A673 (cell line): ENCODE data around the gene SKIC3. TPM values are rescaled to one million over a fixed set of nuclear protein-coding genes. Genes with fewer than 3 reads are reported as not detected.

Source experiments
- BruUV-seq: library from RNA; stranded (reverse); fragments of 400-500 nt; replicated peaks from 2 replicates; lab custom pipeline; 2021; lab: Mats Ljungman, UMichigan
- CTCF ChIA-PET: fragments of 300-600 bp; sonication (Branson Sonifier 250); formaldehyde crosslinking; loops from one replicate; lab custom pipeline; 2022; ENCODE audit warnings: antibody characterized with exemption; lab: Charles Lee
- POLR2A ChIA-PET: fragments of 300-600 bp; sonication (Branson Sonifier 250); formaldehyde crosslinking; loops from one replicate; lab custom pipeline; 2022; ENCODE audit warnings: antibody characterized with exemption; ENCODE audit not compliant: low non-redundant PET; lab: Charles Lee
- DNase-seq: peaks from one replicate; pipeline ENCODE4 v3.0.0-alpha.2; 2015; ENCODE audit warnings: low spot score
- H3K27ac ChIP-seq: fragments of 200-600 bp; sonication (generic); 2 replicates; pipeline ENCODE4 v1.5.1; 2016; ENCODE audit warnings: mixed run types, low read depth, mild to moderate bottlenecking, mixed read lengths, antibody characterized with exemption, low read length; ENCODE audit not compliant: poor library complexity, severe bottlenecking
- H3K27me3 ChIP-seq: fragments of 200-600 bp; sonication (generic); replicated peaks from 2 replicates; pipeline ENCODE4 v1.6.1; 2017; ENCODE audit warnings: mixed run types, low read depth, mild to moderate bottlenecking, mixed read lengths, antibody characterized with exemption, low read length; ENCODE audit not compliant: insufficient read depth, poor library complexity
- H3K36me3 ChIP-seq: fragments of 200-600 bp; sonication (generic); 2 replicates; pipeline ENCODE4 v1.6.1; 2016; ENCODE audit warnings: mixed run types, mild to moderate bottlenecking, mixed read lengths, antibody characterized with exemption, low read length; ENCODE audit not compliant: insufficient read depth, poor library complexity, severe bottlenecking
- H3K4me1 ChIP-seq: fragments of 200-600 bp; sonication (generic); 2 replicates; pipeline ENCODE4 v1.6.1; 2017; ENCODE audit warnings: mixed run types, mild to moderate bottlenecking, mixed read lengths, antibody characterized with exemption, low read length; ENCODE audit not compliant: insufficient read depth, poor library complexity, severe bottlenecking
- H3K4me3 ChIP-seq: fragments of 200-600 bp; sonication (generic); 2 replicates; pipeline ENCODE4 v1.5.1; 2016; ENCODE audit warnings: low read depth, mixed run types, mild to moderate bottlenecking, mixed read lengths, low read length; ENCODE audit not compliant: poor library complexity, severe bottlenecking
- H3K9me3 ChIP-seq: fragments of 200-600 bp; sonication (generic); 2 replicates; pipeline ENCODE4 v1.6.1; 2016; ENCODE audit warnings: mixed run types, low read depth, mild to moderate bottlenecking, mixed read lengths, antibody characterized with exemption, low read length; ENCODE audit not compliant: poor library complexity, severe bottlenecking
- CTCF ChIP-seq: fragments of 300-800, 200-600 bp; sonication (generic); conservative IDR thresholded peaks from 2 replicates; pipeline ENCODE4 v1.5.1; 2017; ENCODE audit warnings: low read depth, mild to moderate bottlenecking, antibody characterized with exemption, low read length, moderate library complexity, mixed read lengths
- EZH2 ChIP-seq: fragments of 200-600 bp; sonication (generic); IDR thresholded peaks from 2 replicates; pipeline ENCODE4 v1.6.1; 2017; ENCODE audit warnings: borderline replicate concordance, low read depth, mild to moderate bottlenecking, mixed read lengths, antibody characterized with exemption, low read length; ENCODE audit not compliant: poor library complexity, severe bottlenecking
- intact Hi-C: fragments of 100-400 bp; cut with micrococcal nuclease; formaldehyde crosslinking; loops from one replicate; pipeline ENCODE4 v1.10.0; 2022; ENCODE audit not compliant: unreplicated experiment
- total RNA-seq: library from RNA; stranded (reverse); gene quantifications from 2 replicates; pipeline ENCODE4 v1.2.3, GENCODE V29; 2021

The SKIC3 gene
- total RNA-seq, 1 experiment from 2014 or later: 91.0 TPM

DNA sequence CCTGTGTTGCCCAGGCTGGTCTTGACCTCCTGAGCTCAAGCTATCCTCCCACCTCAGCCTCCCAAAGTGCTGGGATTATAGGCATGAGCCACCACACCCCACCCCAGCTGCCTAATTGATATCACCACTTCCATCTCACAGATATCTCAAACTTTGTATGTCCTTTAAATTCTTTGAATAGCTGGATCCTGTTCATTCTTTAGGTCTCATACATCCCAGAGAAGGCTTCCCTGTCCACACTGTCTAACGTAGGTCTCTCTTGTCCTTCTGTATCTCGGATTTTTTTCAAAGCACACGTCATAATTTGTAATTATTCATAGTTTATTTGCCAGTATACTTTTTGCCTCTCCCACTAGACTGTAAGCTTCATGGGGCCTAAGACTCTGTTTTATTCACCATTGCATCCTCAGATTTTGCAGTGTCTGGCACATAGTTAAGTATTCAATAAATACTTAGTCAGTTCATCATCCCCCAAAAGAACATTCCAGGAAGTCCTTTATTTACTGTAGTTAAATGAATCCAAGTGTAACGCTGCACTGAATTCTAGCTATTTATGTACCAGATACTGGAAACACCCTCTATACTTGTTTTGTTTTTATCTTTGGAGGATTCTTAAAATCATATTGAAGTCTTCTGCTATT lies 10.6 kb upstream of the SKIC3 start:
- DNase-seq: no peak
- Histone ChIP-seq H3K9me3 (no peaks in the 10 kb centered on the region), H3K36me3 (no peaks in the 10 kb centered on the region), H3K27ac (no peak overlapping the region), H3K27me3 (no peaks in the 10 kb centered on the region), H3K4me1 (no peaks in the 10 kb centered on the region), H3K4me3 (no peak overlapping the region)
- intact Hi-C loops: no loop called here
- CTCF ChIA-PET: no interaction called here
- TF ChIP-seq EZH2 (no peak), CTCF (no peak)
- POLR2A ChIA-PET: interaction anchor here (0.6 kb wide), 1 partner anchor 8 kb away, joined by 4 read pairs; no protein-coding TSS in a partner anchor
- BruUV-seq: no TSS peak

DNA sequence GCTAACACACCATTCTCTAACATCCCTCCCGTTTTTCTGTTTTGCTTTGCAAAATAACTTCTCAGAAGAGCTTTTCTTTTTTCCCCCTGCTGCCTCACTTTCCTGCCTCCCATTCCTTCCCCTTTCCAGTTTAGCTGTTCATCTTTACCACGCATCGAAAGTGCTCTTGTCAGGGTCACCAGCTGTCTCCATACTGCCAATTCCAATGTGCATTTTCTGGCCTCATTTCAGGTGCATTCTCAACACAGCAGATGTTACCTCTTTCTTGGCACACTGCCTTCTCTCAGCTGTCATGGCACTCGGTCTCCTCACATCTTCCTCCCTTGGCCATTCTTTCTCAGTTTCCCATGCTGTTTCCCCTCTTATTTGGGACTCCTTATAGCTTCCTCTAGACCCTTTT lies 9.7 kb upstream of the SKIC3 start:
- no TSS peak for BruUV-seq
- TF ChIP-seq CTCF (no peak), EZH2 (no peak)
- H3K27ac ChIP-seq: no peak overlapping the region
- intact Hi-C loops: no loop called here
- H3K4me1 ChIP-seq: no peaks in the 10 kb centered on the region
- POLR2A ChIA-PET: no interaction called here
- no peak overlapping the region for H3K4me3 ChIP-seq
- H3K36me3 ChIP-seq: no peaks in the 10 kb centered on the region
- no peaks in the 10 kb centered on the region for H3K9me3 ChIP-seq
- H3K27me3 ChIP-seq: no peaks in the 10 kb centered on the region
- CTCF ChIA-PET: interaction anchor here (0.7 kb wide), 1 partner anchor 49 kb away, joined by 6 read pairs; no protein-coding TSS in a partner anchor
- no peak for DNase-seq

DNA sequence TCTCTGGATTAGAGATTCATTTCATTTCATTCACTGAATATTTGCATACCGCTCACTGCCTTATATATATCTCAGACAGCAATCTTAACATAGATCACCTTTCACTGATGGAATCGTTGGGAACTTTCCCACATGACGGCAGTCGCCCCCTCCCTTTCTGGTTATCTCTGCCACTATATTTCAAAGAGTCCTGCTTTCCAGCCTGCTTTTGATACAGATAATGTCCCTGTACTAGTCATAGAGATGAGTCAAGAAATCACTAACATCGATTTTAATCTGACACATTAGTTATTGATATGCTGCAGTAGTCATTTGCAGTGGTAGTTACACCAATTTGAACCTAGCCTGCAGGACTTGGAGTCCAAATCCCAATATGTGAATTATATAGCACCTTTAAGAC lies 8.6 kb upstream of the SKIC3 start:
- ChIA-PET POLR2A (no interaction called here), CTCF (no interaction called here)
- no TSS peak for BruUV-seq
- H3K4me3 ChIP-seq: no peak overlapping the region
- H3K36me3 ChIP-seq: no peaks in the 10 kb centered on the region
- H3K27ac ChIP-seq: no peak overlapping the region
- no peaks in the 10 kb centered on the region for H3K27me3 ChIP-seq
- no peak for DNase-seq
- TF ChIP-seq EZH2: no peak
- no peak for TF ChIP-seq CTCF
- H3K4me1 ChIP-seq: no peaks in the 10 kb centered on the region
- intact Hi-C loops: no loop called here
- no peaks in the 10 kb centered on the region for H3K9me3 ChIP-seq
